Spleen (tissue), 11 donors: ENCODE results near the gene RING1. TPM values are rescaled to one million over a fixed set of nuclear protein-coding genes. Genes with fewer than 3 reads are reported as not detected.
A peak's percentile ranks its signal among the peaks of the same experiment; 100 is the strongest.

Experiments used
- DNase-seq: peaks from one replicate; pipeline ENCODE4 v3.0.0-alpha.2; 2020
- H3K27ac ChIP-seq, 8 donors: fragments of 200-600 bp; sonication (generic) in 7 of 8; 1 replicate in 4 of 8; 2 replicates in 4 of 8; pipeline versions ENCODE4 v1.5.0 to v1.8.0; 2016 to 2021; ENCODE audit warnings: inconsistent platforms in 4 of 8, mild to moderate bottlenecking in 4 of 8, moderate library complexity in 1 of 8
- H3K27me3 ChIP-seq, 7 donors: fragments of 200-600 bp; sonication (generic) in 6 of 7; replicated peaks in 1 of 7; 1 replicate in 4 of 7; 2 replicates in 3 of 7; pipeline versions ENCODE4 v1.5.0 to v1.8.0; 2016 to 2021; ENCODE audit warnings: inconsistent platforms in 3 of 7, mild to moderate bottlenecking in 1 of 7
- H3K36me3 ChIP-seq, 6 donors: fragments of 200-600 bp; sonication (generic) in 5 of 6; 1 replicate in 4 of 6; 2 replicates in 2 of 6; pipeline versions ENCODE4 v1.5.0 to v1.8.0; 2016 to 2021; ENCODE audit warnings: inconsistent platforms in 2 of 6
- H3K4me1 ChIP-seq, 6 donors: fragments of 200-600 bp; sonication (generic) in 5 of 6; 1 replicate in 3 of 6; 2 replicates in 3 of 6; pipeline versions ENCODE4 v1.5.0 to v1.8.0; 2016 to 2021; ENCODE audit warnings: inconsistent platforms in 3 of 6
- H3K4me3 ChIP-seq, 8 donors: fragments of 200-600 bp; sonication (generic) in 7 of 8; 1 replicate in 4 of 8; 2 replicates in 4 of 8; pipeline versions ENCODE4 v1.5.0 to v1.8.0; 2016 to 2021; ENCODE audit warnings: inconsistent platforms in 4 of 8, mild to moderate bottlenecking in 4 of 8, moderate library complexity in 2 of 8
- H3K9me3 ChIP-seq, 8 donors: fragments of 200-600 bp; sonication (generic) in 7 of 8; 1 replicate in 4 of 8; 2 replicates in 4 of 8; pipeline versions ENCODE4 v1.5.0 to v1.8.0; 2016 to 2021; ENCODE audit warnings: inconsistent platforms in 4 of 8
- POLR2A ChIP-seq, 3 donors: fragments of 450-650 bp; IDR thresholded peaks; one replicate each; pipeline ENCODE4 v1.5.1; 2017; ENCODE audit warnings: antibody characterized with exemption in 3 of 3, mild to moderate bottlenecking in 1 of 3
- POLR2AphosphoS5 ChIP-seq, 3 donors: sonication (generic); formaldehyde crosslinking; IDR thresholded peaks; one replicate each; pipeline ENCODE4 v1.5.1; 2017; ENCODE audit warnings: antibody characterized with exemption in 3 of 3
- WGBS, 5 donors: extraction: QIAGEN DNeasy Blood & Tissue Kit in 3 of 5; methylation state at CpG; one replicate each; pipeline versions ENCODE4 v1.1.5 to v1.1.7; 2013 to 2018; 5-methylcytosine and 5-hydroxymethylcytosine counted together
- intact Hi-C: fragments of 100-400 bp; cut with DNase I; formaldehyde crosslinking; loops from one replicate; pipeline ENCODE4 v1.15.0; 2023; ENCODE audit warnings: low total_unique reads
- polyA plus RNA-seq, 3 donors: library from polyadenylated mRNA; stranded (reverse); fragments of 200-250 nt; gene quantifications; one replicate each; pipeline ENCODE4 v1.2.1, GENCODE V29; 2013
- total RNA-seq, 7 donors: library from RNA; depleted of rRNA in 3 of 7; stranded (reverse); fragments of >200 nt in 3 of 7; fragmentation: NEBNext Ultra II Directional in 4 of 7; extraction: Animal tissue kit (Norgen Biotek cat#: 25700) in 4 of 7; gene quantifications; one replicate each; pipeline versions ENCODE4 v1.1.0 to v1.2.1, GENCODE V29; 2016 to 2021
- TF ChIP-seq, protein P1 (sequence below), 11 experiments: fragments of 200-600 bp in 7 of 11; fragments of 450-650 bp in 4 of 11; sonication (generic) in 4 of 11; IDR thresholded peaks in 8 of 11; conservative IDR thresholded peaks in 3 of 11; 1 replicate in 7 of 11; 2 replicates in 4 of 11; pipeline versions ENCODE4 v1.4.0 to v1.8.0; 2016 to 2021; ENCODE audit warnings: antibody characterized with exemption in 11 of 11, inconsistent platforms in 4 of 11, mild to moderate bottlenecking in 1 of 11
- donor health status: healthy with polysubstance abuse.
- donor health status: DM: no; HTN: no; CAD: no; lungs with moderate emphysema.
- donor health status: DM: no; HTN: no; CAD: no.
- donor health status: Bipolar disorder and iron deficiency.
- donor health status: healthy.
- donor health status: DM: no; HTN: no; CAD: no.
- donor health status: DM: yes; HTN: yes; CAD: no.

Gene RING1
- total and polyA plus RNA-seq, 10 donors: 13.4 to 42.3 (median 31.0) TPM

DNA sequence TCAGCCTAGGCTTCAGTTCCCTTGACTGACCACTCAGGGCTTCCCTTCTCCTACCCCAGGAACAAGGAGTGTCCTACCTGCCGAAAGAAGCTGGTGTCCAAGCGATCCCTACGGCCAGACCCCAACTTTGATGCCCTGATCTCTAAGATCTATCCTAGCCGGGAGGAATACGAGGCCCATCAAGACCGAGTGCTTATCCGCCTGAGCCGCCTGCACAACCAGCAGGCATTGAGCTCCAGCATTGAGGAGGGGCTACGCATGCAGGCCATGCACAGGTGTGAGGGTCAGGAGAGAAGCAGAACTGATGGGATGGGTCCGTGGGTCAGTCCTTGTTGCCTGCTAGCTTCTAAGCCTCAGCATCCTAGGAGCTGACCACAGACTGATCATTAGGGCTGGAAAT is 1.6 kb downstream of the RING1 start:
- Histone ChIP-seq H3K4me1 (peaks cover 13 to 76% (median 45%) of the 10 kb centered on the region in 6 donors), H3K9me3 (no peaks in the 10 kb centered on the region), H3K36me3 (peaks cover 0 to 34% (median 21%) of the 10 kb centered on the region in 6 donors), H3K27ac (no peak overlapping the region), H3K4me3 (no peak overlapping the region), H3K27me3 (peaks cover 0 to 24% (median 8%) of the 10 kb centered on the region in 7 donors)
- DNase-seq: no peak
- TF ChIP-seq, protein P1, sequence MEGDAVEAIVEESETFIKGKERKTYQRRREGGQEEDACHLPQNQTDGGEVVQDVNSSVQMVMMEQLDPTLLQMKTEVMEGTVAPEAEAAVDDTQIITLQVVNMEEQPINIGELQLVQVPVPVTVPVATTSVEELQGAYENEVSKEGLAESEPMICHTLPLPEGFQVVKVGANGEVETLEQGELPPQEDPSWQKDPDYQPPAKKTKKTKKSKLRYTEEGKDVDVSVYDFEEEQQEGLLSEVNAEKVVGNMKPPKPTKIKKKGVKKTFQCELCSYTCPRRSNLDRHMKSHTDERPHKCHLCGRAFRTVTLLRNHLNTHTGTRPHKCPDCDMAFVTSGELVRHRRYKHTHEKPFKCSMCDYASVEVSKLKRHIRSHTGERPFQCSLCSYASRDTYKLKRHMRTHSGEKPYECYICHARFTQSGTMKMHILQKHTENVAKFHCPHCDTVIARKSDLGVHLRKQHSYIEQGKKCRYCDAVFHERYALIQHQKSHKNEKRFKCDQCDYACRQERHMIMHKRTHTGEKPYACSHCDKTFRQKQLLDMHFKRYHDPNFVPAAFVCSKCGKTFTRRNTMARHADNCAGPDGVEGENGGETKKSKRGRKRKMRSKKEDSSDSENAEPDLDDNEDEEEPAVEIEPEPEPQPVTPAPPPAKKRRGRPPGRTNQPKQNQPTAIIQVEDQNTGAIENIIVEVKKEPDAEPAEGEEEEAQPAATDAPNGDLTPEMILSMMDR (IDR thresholded peaks at IDR 0.05 in 8 of 11, conservative IDR thresholded peaks at IDR 0.05 in 3 of 11): no peak
- TF ChIP-seq POLR2A (IDR thresholded peaks at IDR 0.05) (no peak), POLR2AphosphoS5 (IDR thresholded peaks at IDR 0.05) (no peak)
- WGBS, 5 donors: 93 to 99% (median 95%) methylated on average over 8 to 10 of the region's 10 CpGs
- intact Hi-C loops: no loop called here

DNA sequence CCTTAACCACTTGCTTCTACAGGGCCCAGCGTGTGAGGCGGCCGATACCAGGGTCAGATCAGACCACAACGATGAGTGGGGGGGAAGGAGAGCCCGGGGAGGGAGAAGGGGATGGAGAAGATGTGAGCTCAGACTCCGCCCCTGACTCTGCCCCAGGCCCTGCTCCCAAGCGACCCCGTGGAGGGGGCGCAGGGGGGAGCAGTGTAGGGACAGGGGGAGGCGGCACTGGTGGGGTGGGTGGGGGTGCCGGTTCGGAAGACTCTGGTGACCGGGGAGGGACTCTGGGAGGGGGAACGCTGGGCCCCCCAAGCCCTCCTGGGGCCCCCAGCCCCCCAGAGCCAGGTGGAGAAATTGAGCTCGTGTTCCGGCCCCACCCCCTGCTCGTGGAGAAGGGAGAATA is 2.8 kb downstream of the RING1 start:
- Histone ChIP-seq H3K9me3 (no peaks in the 10 kb centered on the region), H3K27me3 (peaks cover 0 to 24% (median 8%) of the 10 kb centered on the region in 7 donors), H3K36me3 (peaks cover 0 to 34% (median 21%) of the 10 kb centered on the region in 6 donors), H3K4me1 (peaks cover 13 to 63% (median 37%) of the 10 kb centered on the region in 6 donors), H3K4me3 (no peak overlapping the region), H3K27ac (no peak overlapping the region)
- no peak for DNase-seq
- TF ChIP-seq POLR2A (IDR thresholded peaks at IDR 0.05) (no peak), POLR2AphosphoS5 (IDR thresholded peaks at IDR 0.05) (no peak)
- TF ChIP-seq, protein P1 (IDR thresholded peaks at IDR 0.05 in 8 of 11, conservative IDR thresholded peaks at IDR 0.05 in 3 of 11): no peak
- intact Hi-C loops: no loop called here
- 87 to 90% (median 89%) methylated on average over 17 of the region's 17 CpGs for WGBS, 5 donors

DNA sequence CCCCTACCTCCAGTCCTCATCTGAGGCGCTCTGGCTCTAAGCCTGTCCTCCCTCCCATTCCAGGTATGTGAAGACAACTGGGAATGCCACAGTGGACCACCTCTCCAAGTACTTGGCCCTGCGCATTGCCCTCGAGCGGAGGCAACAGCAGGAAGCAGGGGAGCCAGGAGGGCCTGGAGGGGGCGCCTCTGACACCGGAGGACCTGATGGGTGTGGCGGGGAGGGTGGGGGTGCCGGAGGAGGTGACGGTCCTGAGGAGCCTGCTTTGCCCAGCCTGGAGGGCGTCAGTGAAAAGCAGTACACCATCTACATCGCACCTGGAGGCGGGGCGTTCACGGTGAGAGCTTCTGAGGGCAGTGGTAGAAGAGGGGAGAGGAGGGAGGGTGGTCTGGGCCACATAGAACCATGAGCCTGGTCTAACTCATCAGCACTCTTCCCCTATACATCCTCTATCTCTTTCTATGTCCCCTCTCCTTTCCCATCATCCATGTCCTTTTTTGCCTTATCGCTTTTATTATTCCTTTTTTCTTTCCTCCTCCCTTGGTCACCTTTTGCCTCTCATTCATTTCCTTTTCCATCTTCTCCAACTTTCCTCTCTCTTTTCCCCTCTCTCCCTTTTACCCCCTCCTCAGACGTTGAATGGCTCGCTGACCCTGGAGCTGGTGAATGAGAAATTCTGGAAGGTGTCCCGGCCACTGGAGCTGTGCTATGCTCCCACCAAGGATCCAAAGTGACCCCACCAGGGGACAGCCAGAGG is 3.5 kb downstream of the RING1 start:
- Histone ChIP-seq H3K4me1 (peaks cover 13 to 57% (median 37%) of the 10 kb centered on the region in 6 donors), H3K36me3 (peaks cover 0 to 34% (median 21%) of the 10 kb centered on the region in 6 donors), H3K27ac (no peak overlapping the region), H3K27me3 (peaks cover 0 to 24% (median 8%) of the 10 kb centered on the region in 7 donors), H3K4me3 (no peak overlapping the region), H3K9me3 (no peaks in the 10 kb centered on the region)
- 78 to 93% (median 89%) methylated on average over 17 to 18 of the region's 18 CpGs for WGBS, 5 donors
- TF ChIP-seq, protein P1 (IDR thresholded peaks at IDR 0.05 in 8 of 11, conservative IDR thresholded peaks at IDR 0.05 in 3 of 11): no peak
- TF ChIP-seq POLR2A (IDR thresholded peaks at IDR 0.05): no peak
- TF ChIP-seq POLR2AphosphoS5 (IDR thresholded peaks at IDR 0.05): no peak
- peak; percentile 69 for DNase-seq
- intact Hi-C loops: no loop called here

DNA sequence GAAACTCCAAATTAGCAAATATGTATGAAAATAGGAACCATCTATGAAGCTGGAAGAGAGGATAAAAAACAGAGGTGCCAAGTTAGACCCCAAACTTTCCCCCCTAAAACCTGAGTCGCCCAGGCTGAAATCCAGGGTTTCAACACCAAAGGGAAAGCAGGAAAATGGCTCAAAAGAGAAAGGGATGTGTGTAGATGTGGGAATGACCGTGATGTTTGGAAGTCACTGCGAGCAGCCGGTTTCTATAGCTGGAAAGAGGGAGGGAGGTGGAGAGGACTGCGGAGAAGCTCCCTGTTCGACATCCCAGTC is 4.5 kb downstream of the RING1 start:
- 8 to 15% (median 11%) methylated on average over 6 of the region's 6 CpGs for WGBS, 5 donors
- H3K4me1 ChIP-seq: peaks cover 12 to 47% (median 30%) of the 10 kb centered on the region in 6 donors
- TF ChIP-seq, protein P1 (IDR thresholded peaks at IDR 0.05 in 8 of 11, conservative IDR thresholded peaks at IDR 0.05 in 3 of 11): no peak
- TF ChIP-seq POLR2AphosphoS5 (IDR thresholded peaks at IDR 0.05) (no peak), POLR2A (IDR thresholded peaks at IDR 0.05) (no peak)
- peaks cover 0 to 34% (median 21%) of the 10 kb centered on the region in 6 donors for H3K36me3 ChIP-seq
- intact Hi-C loops: no loop called here
- H3K9me3 ChIP-seq: no peaks in the 10 kb centered on the region
- peaks cover 0 to 26% (median 8%) of the 10 kb centered on the region in 7 donors for H3K27me3 ChIP-seq
- DNase-seq: no peak
- H3K27ac ChIP-seq: peak overlapping the region in 1 of 8 donors; percentile 5
- H3K4me3 ChIP-seq: peak overlapping the region in 7 of 8 donors; percentile 20 to 64 (median 33)
